T follicular helper cell (primary cell): ENCODE data around the gene UQCRQ.

Experiments used
- DNase-seq: peaks from one replicate; pipeline ENCODE4 v3.0.0-alpha.2; 2020; ENCODE audit warnings: low read depth

Gene UQCRQ

DNA sequence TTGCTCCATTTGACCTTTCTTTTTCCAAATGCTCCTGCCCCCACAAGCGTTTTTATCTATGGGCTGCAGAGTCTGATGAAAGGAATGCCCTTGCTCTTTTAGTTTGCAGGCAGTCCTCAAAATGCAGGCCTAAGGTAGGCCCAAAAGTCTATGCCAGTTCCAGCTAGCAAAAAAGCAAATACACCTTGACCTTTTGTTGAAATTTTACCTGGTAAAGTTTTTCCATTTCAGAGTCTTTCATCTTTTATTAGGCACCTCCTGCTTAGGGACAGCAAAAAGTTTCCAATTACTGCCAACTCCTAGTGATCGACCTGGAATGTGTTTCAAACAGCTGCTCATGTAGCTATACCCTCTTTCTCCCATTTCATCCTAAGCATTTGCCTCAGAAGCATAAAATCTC, 4.4 kb downstream of the UQCRQ start:
- no peak for DNase-seq

DNA sequence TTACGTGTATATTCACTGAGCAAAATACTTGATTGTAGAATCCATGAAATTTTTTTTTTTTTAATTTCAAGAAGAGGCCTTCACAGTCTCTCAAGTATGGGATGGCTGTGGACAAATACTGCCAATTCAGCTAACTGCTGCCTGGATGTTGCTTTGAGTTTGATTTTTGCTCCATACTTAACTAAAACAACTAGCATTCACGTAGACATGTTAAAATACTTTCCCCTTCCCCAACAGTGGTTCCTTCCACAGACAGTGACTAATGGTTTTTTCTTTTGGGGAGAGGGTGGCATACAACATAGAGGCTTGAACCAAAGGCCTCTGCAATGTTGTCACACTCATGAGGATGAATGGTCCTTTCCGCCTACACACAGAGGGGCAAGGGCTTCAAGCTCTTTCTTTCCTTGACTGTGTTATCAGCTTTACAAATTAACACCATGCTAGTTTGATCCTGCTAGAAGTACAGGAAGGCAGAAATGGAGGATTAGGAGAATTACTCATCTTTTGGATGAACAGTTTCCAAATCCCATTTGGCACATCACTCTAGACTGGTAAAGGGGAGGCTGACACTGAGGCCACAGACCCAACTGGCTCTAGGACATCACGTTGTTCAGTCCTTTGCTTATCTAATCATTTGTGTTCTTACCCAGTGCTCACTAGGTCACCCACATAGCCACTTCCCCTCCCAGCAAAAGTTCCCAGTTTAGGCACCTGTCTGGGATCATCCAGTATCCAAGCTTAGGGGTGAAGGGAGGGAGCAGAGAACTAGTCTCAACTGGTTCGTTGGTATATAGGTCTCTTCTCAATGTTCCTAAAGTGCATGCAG, 5.2 kb downstream of the UQCRQ start:
- DNase-seq, result no peak

GRCh38 chr5:132872788-132873118, 6.3 kb downstream of the UQCRQ start:
- DNase-seq, result no peak

- no peak for DNase-seq
Measured at GRCh38 chr5:132873119-132873929, 6.9 kb downstream of the UQCRQ start, which contains the start of gene LEAP2. TSS of gene LEAP2 (plus strand) at chr5:132873668. CDS start at chr5:132873695, 27 bp downstream.

DNA sequence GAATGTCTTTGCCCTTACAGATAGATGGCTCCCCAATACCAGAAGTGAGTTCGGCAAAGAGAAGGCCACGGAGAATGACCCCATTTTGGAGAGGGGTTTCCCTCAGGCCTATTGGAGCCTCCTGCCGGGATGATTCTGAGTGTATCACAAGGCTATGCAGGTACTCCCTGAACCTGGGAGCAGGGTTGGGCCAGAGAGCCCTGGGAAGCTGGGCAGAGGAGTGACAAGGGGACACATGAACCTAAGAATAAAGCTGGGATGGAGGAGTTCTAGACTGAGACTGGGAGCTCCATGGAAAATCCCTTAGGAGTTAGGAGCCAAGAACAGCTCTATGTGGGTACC, 7.5 kb downstream of the UQCRQ start:
- no peak for DNase-seq

DNA sequence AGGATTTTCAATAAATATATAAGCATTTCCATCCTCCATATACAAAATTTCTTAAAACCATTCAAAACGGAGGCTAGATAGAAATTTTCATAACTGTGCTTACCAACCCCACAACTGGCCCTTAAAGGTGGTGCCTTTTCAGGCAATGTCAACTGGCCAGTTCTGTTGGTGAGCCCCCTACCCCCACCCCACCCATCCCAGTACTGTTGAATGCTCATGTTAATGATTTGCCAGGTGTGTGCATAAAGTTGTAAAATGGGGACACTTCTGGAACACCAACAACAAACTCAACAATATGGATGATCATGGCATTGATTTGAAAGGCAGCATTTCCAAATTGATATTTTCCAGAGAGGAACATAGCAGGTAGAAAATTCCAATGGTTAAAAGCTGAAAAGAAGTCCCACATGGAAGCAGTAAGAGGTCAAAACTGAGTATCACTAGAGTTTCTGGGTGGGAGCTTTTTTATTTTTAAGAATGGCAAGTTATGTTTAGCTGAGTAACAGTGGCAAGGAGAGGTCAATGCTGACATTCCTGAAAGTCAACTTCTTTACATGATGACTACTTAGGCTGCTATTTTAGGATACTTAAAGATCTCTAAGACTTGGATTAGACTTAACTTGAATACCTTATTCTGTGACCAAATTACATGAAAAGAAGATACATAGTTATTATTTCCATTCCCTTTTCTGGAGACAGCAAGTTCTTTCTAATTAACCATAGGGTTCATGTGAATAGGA, 9.7 kb downstream of the UQCRQ start:
- no peak for DNase-seq

DNA sequence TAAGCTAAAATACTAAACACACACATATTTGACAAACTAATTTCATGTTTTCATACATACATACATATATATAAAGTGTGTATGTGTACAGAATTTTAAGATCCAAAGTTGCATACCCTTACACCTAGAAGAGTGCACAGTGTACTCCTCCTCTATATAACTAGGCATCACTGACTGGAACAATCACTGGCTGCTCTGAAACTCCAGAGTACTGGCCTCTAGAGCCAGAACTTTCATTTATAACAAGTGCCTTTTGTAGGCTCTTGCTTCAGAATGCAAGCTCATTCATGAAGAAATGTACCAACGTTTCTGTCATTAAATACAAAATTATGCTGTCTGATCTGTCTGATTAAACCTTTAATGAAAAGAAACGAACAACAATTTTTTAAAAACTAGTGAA, 11.0 kb downstream of the UQCRQ start:
- no peak for DNase-seq

DNA sequence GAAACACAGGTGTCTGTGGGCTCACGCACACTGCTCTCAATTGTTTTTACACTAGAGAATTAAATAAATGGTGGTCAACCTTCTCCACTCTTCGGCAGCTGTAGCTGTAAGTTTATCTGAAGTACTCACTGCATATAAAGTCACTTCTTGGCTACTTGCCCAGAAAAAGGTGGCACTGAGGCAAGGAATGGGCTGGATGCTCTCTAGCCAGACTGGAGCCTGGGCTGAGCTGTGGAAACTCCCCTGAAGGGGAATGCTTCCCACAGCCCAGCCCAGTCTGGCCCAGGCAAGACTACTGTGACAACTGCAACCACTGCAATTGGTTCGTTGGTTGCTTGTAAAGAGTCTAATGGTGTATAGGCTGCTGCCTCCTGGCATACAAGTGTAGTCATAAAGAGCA, 11.5 kb downstream of the UQCRQ start:
- DNase-seq, result no peak

- DNase-seq, result no peak
Measured at GRCh38 chr5:132883261-132883834, 16.9 kb downstream of the UQCRQ start.

DNA sequence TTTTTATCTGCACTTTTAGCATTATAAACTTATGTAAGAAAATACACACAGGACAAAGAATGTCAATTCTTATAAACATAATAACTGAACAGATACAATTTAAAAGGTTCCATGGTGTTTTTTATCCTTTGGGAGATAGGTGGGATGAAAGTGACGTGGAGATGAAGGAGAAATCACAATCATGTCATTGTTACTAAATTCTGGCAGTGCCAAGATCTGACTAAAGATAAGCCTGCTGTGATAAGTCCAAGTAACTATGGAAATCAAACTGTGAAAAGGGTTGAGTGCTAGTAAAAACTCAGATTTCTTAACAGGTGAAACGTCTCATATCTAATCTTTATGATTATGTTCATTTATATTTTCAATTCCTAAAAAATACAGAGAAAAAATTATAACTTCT, 18.1 kb downstream of the UQCRQ start:
- no peak for DNase-seq

- no peak for DNase-seq
Measured at GRCh38 chr5:132886064-132886823, 19.8 kb downstream of the UQCRQ start.

- no peak for DNase-seq
Measured at GRCh38 chr5:132887283-132887682, 20.8 kb downstream of the UQCRQ start.

DNA sequence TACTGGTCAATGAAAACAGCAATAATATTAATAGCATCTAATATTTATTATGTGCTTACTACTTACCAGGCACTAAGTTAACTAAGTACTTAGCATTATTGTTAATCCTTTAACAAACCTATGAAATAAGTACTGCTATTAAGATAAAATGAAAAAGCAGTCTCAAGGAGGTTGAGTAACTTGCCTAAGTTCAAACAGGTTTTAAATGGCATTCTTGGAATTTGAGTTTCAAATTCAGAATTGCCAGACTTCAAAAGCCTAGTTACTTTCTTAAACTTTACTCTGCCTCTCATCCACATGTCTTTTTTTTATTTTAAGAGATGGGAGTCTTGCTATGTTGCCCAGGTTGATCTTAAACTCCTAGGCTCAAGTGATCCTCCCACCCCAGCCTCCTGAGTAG, 23.1 kb downstream of the UQCRQ start:
- no peak for DNase-seq

DNA sequence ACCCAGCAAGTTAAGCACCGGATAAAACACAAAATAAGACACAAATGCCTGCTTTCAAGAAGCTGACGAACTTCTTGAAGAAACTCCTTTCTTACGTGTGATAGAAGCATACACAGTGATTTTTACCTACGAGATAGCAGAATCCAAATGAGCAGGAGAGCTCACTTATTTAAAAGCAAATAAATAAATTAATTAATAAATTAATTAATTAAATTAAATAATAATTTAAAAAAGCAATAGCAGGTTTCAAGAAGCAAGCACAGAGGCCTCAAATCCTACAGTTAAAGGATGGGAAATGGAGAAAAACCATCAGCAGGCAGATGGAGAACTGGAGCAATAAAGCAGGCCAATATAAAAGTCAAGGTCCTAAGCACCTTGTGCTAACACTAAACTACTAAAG, 24.4 kb downstream of the UQCRQ start:
- no peak for DNase-seq

- no peak for DNase-seq
Measured at GRCh38 chr5:132895719-132896305, 29.4 kb downstream of the UQCRQ start.

DNA sequence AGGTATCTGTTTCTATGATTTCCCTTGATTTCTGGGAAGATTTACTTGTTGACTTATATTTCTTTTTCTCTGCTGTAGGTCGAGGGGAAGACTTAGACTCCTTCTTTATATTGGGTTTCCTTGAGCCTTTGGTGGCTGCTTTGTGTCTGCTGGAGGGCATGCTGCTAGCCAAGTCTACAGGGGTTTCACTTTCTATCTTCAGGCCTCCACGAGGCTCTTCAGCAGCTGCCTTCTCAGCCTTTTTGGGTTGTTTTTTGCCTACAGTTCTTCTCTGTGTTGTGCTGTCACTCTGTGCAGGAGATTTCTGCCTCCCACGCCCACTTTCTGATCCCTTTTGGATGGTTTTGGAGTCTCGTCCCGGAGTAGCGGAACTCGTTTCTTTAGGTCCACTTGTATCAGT, 30.2 kb downstream of the UQCRQ start:
- DNase-seq, result no peak

DNA sequence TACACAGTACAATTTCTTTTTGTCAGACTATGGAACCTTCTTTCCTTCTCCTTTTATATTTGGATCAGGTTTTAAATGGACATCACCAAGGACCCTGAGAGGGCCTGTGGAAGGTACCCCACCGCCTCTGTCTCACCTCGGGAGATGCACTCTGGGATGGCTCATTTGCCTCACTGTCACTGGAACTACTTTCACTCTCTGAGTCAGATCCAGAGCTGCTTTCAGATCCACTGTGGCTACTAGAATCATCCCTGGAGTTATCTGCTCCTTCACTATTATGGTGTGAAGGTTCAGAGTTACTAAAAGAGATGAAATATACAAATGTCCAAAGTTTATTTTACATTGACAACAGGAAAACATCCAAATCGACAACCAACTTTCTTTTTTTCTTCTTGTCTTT, 31.7 kb downstream of the UQCRQ start:
- no peak for DNase-seq

- no peak for DNase-seq
Measured at GRCh38 chr5:132901036-132901435, 34.6 kb downstream of the UQCRQ start.

GRCh38 chr5:132901730-132902129, 35.3 kb downstream of the UQCRQ start:
- DNase-seq, result no peak

DNA sequence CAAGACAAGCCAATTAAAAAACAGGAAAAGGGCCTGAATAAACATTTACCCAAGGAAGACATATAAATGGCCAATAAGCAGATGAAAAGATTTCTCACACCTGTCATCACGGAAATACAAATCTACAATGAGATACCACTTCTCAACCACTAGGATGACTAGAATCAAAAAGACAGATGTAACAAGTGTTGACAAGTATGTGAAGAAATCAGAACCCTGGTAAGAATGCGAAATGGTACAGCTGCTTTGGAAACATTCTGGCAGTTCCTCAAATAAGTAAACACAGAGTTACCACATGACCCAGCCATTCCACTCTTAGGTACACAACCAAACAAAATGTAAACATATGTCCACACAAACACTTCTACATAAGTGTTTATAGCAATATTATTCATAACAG, 39.5 kb downstream of the UQCRQ start:
- DNase-seq, result no peak

DNA sequence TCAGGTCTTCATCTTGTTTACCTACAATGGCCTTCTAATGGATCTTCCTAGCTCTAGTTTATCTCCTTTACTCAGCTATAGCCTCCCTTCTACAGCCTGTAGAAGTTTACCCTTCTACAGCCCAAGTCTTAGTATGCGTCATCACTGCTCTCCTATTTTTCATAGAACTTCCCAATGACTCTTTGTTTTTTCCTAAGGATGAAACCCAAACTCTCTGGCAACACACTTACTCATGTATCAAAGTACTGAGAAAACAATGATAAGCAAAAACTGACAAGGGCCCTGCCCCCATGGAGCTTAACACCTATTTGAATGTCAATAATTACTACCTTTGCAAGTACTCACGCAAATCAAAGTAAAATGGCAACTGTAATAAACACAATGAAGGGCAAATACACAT, 40.7 kb downstream of the UQCRQ start:
- no peak for DNase-seq
